HG03354 (cell line): ENCODE measurements around the gene LTB4R2.
"Not testable (repeated sequence)": the region's sequence is repeated elsewhere in the genome, so short reads cannot be mapped to it uniquely, and the experiment has no call there.

Experiments used
- ATAC-seq: cut with Tn5 transposase; IDR thresholded peaks from one replicate; pipeline ENCODE4 v1.9.1; 2021; ENCODE audit warnings: mild to moderate bottlenecking; ENCODE audit not compliant: unreplicated experiment, poor library complexity, severe bottlenecking

LTB4R2 gene

GRCh38 chr14:24314377-24315193 is 4.6 kb downstream of the LTB4R2 start:
- ATAC-seq = no peak

GRCh38 chr14:24315243-24315806 is 5.4 kb downstream of the LTB4R2 start:
- ATAC-seq = no peak

- ATAC-seq = no peak
Measured at GRCh38 chr14:24315807-24316596, 6.1 kb downstream of the LTB4R2 start.

GRCh38 chr14:24316597-24316950 is 6.6 kb downstream of the LTB4R2 start:
- ATAC-seq = no peak

- ATAC-seq = no peak
Measured at GRCh38 chr14:24317141-24317928, 7.4 kb downstream of the LTB4R2 start.

GRCh38 chr14:24321212-24321975 is 11.5 kb downstream of the LTB4R2 start:
- ATAC-seq = no peak

- ATAC-seq = no peak
Measured at GRCh38 chr14:24322672-24323071, 12.7 kb downstream of the LTB4R2 start.

GRCh38 chr14:24323341-24323740 is 13.4 kb downstream of the LTB4R2 start:
- ATAC-seq = no peak

- ATAC-seq = no peak
Measured at GRCh38 chr14:24324024-24324423, 14.1 kb downstream of the LTB4R2 start.

- ATAC-seq = no peak
Measured at GRCh38 chr14:24325041-24325530, 15.1 kb downstream of the LTB4R2 start.

GRCh38 chr14:24325963-24326362 is 16.0 kb downstream of the LTB4R2 start:
- no peak for ATAC-seq

- no peak for ATAC-seq
Measured at GRCh38 chr14:24327303-24327702, 17.4 kb downstream of the LTB4R2 start.

GRCh38 chr14:24327914-24328313 is 18.0 kb downstream of the LTB4R2 start:
- ATAC-seq = not testable (repeated sequence)

GRCh38 chr14:24329073-24329663 is 19.2 kb downstream of the LTB4R2 start:
- ATAC-seq = no peak

GRCh38 chr14:24329736-24330135 is 19.8 kb downstream of the LTB4R2 start:
- no peak for ATAC-seq

- no peak for ATAC-seq
Measured at GRCh38 chr14:24330973-24331674, 21.2 kb downstream of the LTB4R2 start.

- ATAC-seq = peak; percentile 2
Measured at GRCh38 chr14:24331731-24332267, 21.9 kb downstream of the LTB4R2 start.
